Activated CD8-positive, alpha-beta memory T cell treated with anti-CD3 and anti-CD28 coated beads for 36 hours (primary cell): ENCODE results near the gene EIF4H. TPM values are rescaled to one million over a fixed set of nuclear protein-coding genes. Genes with fewer than 3 reads are reported as not detected.

Source experiments
- CTCF ChIA-PET: fragments of 350-600 bp; sonication (Branson Sonifier 250); formaldehyde crosslinking; loops from one replicate; lab custom pipeline; 2021; ENCODE audit warnings: antibody characterized with exemption; lab: Charles Lee
- POLR2A ChIA-PET: fragments of 350-600 bp; sonication (Branson Sonifier 250); formaldehyde crosslinking; loops from one replicate; lab custom pipeline; 2021; ENCODE audit warnings: antibody characterized with exemption; lab: Charles Lee
- total RNA-seq, 2 experiments: library from RNA; stranded (reverse); gene quantifications; one replicate each; pipeline ENCODE4 v1.2.3, GENCODE V29; 2021

EIF4H gene
- total RNA-seq, 2 experiments from 2014 or later = 411 to 415 TPM

DNA sequence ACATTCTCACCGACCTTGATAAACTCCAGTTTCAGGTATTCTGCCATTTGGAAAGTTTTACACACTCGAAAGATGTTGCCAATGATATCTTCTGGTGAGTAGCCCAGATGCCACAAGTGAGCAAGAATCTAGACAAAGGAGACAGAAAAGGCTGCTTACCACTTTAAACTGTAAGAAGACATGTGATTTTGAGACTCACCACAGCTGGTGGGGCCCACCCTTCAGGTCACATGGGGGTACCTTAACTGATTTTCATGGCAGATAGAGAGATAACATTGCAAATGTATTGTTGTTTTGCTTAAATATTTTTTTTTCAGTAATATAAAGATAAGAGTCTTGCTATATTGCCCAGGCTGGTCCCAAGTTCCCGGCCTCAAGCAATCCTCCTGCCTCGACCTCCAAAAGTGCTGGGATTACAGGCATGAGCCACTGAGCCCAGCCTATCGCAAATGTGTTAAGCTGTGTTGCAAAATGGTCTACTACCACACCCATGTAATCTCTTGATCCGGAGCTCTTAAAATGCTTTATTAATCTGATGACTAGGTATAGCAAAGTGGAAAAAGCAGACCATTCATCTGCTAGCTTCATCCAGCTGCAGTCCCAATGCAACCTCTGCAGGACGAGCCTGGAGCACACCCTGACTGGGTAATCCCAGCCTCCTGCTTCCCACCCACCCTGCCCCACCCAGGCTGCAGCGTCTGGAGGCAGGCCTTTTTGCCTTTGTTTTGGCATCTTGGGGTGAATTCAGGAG, 61.5 kb downstream of the EIF4H start:
- CTCF ChIA-PET = interaction anchor here (1.4 kb wide), 1 partner anchor 166 kb away, joined by 3 read pairs; no protein-coding TSS in a partner anchor
- POLR2A ChIA-PET = no interaction called here

DNA sequence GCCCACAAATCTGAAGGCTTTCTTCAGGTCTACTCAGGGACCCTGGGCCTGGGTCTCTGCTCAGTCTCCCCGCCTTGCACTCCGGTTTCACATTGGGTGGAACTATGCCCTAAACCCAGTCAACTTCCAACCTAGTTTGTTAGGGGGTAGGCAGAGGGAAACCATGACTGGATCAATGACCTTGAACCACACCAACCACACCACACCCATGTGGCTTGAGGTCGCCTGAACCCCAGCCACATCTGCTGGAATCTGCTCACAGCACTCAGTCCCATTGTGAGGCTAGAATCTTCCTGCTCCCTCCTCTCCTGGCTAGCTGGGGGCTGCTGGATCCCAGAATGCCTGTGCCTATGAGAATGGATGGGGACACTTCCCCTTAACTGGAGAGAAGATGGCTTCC, 62.1 kb downstream of the EIF4H start:
- POLR2A ChIA-PET = no interaction called here
- CTCF ChIA-PET = interaction anchor here (1.4 kb wide), 1 partner anchor 166 kb away, joined by 3 read pairs; no protein-coding TSS in a partner anchor

DNA sequence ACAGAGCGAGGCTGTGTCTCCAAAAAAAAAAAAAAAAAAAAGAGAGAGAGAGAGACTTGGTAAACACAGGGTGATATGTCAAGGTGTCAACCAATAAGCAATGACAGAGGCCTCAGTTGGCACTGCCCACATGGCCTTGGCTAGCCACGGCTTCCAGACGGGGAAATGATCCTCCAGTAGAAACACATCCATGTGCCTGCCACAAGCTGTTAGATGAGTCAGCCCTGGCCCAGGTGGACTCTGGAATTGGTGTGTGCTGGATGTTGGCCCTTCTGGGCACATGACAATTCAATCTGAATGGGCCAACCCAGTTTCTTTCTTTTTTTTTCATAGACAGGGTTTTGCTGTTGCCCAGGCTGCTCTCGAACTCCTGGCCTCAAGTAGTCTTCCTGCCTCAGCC, 66.3 kb downstream of the EIF4H start:
- CTCF ChIA-PET = interaction anchor here (1.1 kb wide), 1 partner anchor 34 kb away, joined by 4 read pairs; no protein-coding TSS in a partner anchor

GRCh38 chr7:74242122-74242443, 67.9 kb downstream of the EIF4H start:
- CTCF ChIA-PET = interaction anchor here (1.0 to 1.9 kb wide), 2 partner anchors 36 to 159 kb away, joined by 4 read pairs; no protein-coding TSS in a partner anchor
- POLR2A ChIA-PET = no interaction called here

More for the DNA sequence above, 66.3 kb downstream of the EIF4H start:
- POLR2A ChIA-PET = no interaction called here

DNA sequence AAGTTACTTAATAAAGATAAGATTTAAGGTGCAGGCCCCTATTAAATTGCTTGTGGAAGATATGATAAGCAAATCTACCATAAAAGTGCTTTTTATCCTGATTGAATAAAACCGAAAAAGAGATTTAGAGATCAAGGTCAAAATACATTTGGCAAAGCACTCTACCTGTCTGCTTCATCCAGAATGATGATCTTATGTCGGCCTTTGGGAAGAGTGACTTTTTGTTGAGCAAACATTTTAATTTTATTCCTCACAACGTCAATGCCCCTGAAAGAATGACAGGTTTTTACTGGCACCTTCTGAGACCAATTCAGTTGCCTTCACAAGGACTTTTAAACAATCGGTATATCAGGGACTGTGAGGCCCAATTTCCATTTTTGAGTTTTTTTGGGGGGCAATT, 72.3 kb downstream of the EIF4H start:
- ChIA-PET CTCF (no interaction called here), POLR2A (no interaction called here)

Other genes starting within 250 kb of the EIF4H start
- under 1 TPM in 1 of 2 experiments, not detected in 1; 0.06 TPM for gene ELN, start 146.2 kb upstream of the EIF4H start, total RNA-seq
- gene LIMK1, start 90.6 kb upstream of the EIF4H start, total RNA-seq = 10 to 100 TPM; 28.8 to 29.1 TPM
- gene LAT2, start 35.6 kb downstream of the EIF4H start, total RNA-seq = 1 to 10 TPM; 2.0 to 2.5 TPM
- 10 to 100 TPM; 95.4 to 97.0 TPM for gene RFC2, start 80.0 kb downstream of the EIF4H start, total RNA-seq
- gene CLIP2, start 115.1 kb downstream of the EIF4H start, total RNA-seq = 1 to 10 TPM; 1.3 to 1.5 TPM